ENCODE data around the gene ATP1A4. TPM values are rescaled to one million over a fixed set of nuclear protein-coding genes. Genes with fewer than 3 reads are reported as not detected.

Gene ATP1A4
- total and polyA plus RNA-seq, 2 of the 13 experiments (the other 11 are each of a cell fraction or from before 2014, with no cell fraction given) = not detected

DNA sequence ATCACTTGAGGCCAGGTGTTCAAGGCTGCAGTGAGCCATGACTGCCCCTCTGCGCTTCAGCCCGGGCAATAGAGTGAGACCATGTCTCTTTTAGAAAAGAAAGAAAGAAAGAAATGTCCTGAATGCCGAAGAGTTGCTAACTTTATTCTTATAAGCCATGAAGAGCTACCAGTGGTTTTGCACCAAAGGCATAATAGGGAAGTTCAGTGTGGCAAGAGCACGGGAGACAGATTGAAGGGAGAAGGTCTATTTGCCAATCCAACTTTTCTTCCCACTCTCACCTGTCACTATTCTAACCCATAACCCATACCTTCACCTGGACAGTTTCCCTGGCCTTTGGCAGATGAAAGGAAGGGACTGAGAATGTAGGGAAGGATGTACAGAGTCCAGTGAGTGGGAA lies 49.4 kb downstream of the ATP1A4 start (continued):
- TF ChIP-seq RFX5 (IDR thresholded peaks at IDR 0.05; ENCODE audit: low read depth, low read length) = no peak
- no peak for TF ChIP-seq ZBTB26 (CRISPR knock-in tag; IDR thresholded peaks at IDR 0.05; ENCODE audit: borderline replicate concordance)
- TF ChIP-seq, protein P1, sequence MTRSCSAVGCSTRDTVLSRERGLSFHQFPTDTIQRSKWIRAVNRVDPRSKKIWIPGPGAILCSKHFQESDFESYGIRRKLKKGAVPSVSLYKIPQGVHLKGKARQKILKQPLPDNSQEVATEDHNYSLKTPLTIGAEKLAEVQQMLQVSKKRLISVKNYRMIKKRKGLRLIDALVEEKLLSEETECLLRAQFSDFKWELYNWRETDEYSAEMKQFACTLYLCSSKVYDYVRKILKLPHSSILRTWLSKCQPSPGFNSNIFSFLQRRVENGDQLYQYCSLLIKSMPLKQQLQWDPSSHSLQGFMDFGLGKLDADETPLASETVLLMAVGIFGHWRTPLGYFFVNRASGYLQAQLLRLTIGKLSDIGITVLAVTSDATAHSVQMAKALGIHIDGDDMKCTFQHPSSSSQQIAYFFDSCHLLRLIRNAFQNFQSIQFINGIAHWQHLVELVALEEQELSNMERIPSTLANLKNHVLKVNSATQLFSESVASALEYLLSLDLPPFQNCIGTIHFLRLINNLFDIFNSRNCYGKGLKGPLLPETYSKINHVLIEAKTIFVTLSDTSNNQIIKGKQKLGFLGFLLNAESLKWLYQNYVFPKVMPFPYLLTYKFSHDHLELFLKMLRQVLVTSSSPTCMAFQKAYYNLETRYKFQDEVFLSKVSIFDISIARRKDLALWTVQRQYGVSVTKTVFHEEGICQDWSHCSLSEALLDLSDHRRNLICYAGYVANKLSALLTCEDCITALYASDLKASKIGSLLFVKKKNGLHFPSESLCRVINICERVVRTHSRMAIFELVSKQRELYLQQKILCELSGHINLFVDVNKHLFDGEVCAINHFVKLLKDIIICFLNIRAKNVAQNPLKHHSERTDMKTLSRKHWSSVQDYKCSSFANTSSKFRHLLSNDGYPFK (CRISPR knock-in tag; IDR thresholded peaks at IDR 0.05; ENCODE audit: borderline replicate concordance) = no peak

DNA sequence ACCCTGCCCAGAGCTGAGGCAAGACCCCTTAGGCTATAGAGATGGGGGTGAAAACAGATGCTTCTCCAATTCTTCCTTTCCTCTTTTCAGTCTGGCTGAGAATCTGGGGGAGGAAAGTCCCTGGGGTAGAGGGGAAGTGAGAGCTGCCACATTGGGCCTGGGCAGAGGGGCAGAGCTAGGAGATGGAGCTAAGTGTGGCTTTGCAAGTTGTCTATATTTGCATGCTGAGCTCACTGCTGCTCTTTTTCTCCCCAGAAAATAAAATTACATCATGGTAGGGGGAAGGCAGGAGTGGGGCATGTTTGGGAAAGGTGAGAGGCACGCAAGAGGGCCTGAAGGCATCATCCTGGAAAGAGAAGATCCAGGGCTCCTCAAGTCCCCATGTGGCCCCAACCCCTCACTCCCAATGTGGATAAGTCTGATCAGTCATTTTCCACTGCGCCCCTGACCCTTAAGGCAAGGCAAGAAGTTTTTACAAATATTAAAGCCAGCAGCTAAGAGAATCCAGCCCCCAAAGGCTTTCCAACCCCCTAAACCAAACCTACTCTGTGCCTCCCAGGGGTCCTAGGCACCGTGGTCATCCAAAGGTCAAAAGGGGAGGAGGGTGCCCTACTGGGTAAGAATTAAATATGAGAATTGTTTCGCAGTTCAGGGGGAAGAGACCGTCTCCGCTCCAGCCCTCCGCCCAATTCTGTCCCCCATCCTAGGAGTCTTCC lies 53.3 kb downstream of the ATP1A4 start:
- no peak for DNase-seq (ENCODE audit: low spot score)
- TF ChIP-seq, protein P2, sequence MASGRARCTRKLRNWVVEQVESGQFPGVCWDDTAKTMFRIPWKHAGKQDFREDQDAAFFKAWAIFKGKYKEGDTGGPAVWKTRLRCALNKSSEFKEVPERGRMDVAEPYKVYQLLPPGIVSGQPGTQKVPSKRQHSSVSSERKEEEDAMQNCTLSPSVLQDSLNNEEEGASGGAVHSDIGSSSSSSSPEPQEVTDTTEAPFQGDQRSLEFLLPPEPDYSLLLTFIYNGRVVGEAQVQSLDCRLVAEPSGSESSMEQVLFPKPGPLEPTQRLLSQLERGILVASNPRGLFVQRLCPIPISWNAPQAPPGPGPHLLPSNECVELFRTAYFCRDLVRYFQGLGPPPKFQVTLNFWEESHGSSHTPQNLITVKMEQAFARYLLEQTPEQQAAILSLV (CRISPR knock-in tag; IDR thresholded peaks at IDR 0.05; ENCODE audit: borderline replicate concordance) = no peak
- peak; percentile 3 for TF ChIP-seq ASH2L (IDR thresholded peaks at IDR 0.05; ENCODE audit: insufficient read length, low read depth, low read length)
- no peaks in the 10 kb centered on the region; a peak in 1 of 5 replicates for H3K36me3 ChIP-seq (replicated peaks in 1 of 2; ENCODE audit: control insufficient read depth in 1 of 2, insufficient read depth in 2 of 2, low read length in 2 of 2)

More for the DNA sequence above, 53.3 kb downstream of the ATP1A4 start:
- ATAC-seq = peak; percentile 32
- in situ Hi-C loops (cut with HindIII; ENCODE audit: extremely low pct_ligation_motif_present, low pct_unique_long_range_greater_than_20kb) (no loop called here), intact Hi-C loops (cut with micrococcal nuclease; ENCODE audit: unreplicated experiment) (no loop called here)
- POLR2A ChIA-PET = interaction anchor here (1.2 to 1.7 kb wide), 2 partner anchors 11 to 57 kb away, joined by 4 read pairs; partner anchors contain the start of gene DCAF8
- Histone ChIP-seq H3K27me3 (ENCODE audit: control insufficient read depth in 1 of 2, insufficient read depth in 2 of 2, low read length in 2 of 2) (peaks cover 0 to 1% of the 10 kb centered on the region in 2 experiments; a peak in 2 of 5 replicates), H3K4me1 (ENCODE audit: insufficient read depth, low read length) (peaks cover 27% of the 10 kb centered on the region), H3K4me3 (replicated peaks in 1 of 3; ENCODE audit: insufficient read depth in 1 of 3, low read depth in 2 of 3, low read length in 3 of 3) (peak overlapping the region in 2 of 3 experiments; percentile 39 to 60; a peak in 4 of 6 replicates), H3K9ac (ENCODE audit: insufficient read depth, low read depth, low read length) (no peak overlapping the region; the same call in 1 of the 2 replicates), H3K4me2 (ENCODE audit: low read depth, low read length) (peak overlapping the region; percentile 70), H3K9me3 (ENCODE audit: low read length) (no peaks in the 10 kb centered on the region), H3K79me2 (ENCODE audit: insufficient read depth, low read length) (peaks cover 2% of the 10 kb centered on the region), H2AFZ (ENCODE audit: low read length) (peak overlapping the region; percentile 31), H4K20me1 (ENCODE audit: insufficient read depth, low read length) (no peaks in the 10 kb centered on the region), H3K27ac (ENCODE audit: extremely low read length, insufficient read depth, low read length) (no peak overlapping the region)
- FAIRE-seq = no peak
- CTCF ChIA-PET (ENCODE audit: low intra/inter-chr PET ratio, low total read pairs) = no interaction called here
- BruUV-seq (replicated peaks) = no TSS peak
- 21% methylated on average over 6 of the region's 7 CpGs for WGBS (ENCODE audit: low lambda C conversion rate)

Data from HepG2 (cell line).